Vagina (tissue), 2 donors: ENCODE measurements around the gene C15orf62. TPM values are rescaled to one million over a fixed set of nuclear protein-coding genes. Genes with fewer than 3 reads are reported as not detected.

Experiments used
- DNase-seq, 2 donors: peaks; one replicate each; pipeline ENCODE4 v3.0.0-alpha.2; 2017; ENCODE audit errors: extremely low spot score in 2 of 2
- H3K27ac ChIP-seq: fragments of 200-600 bp; sonication (generic); one replicate; pipeline ENCODE4 v1.5.1; 2019
- H3K27me3 ChIP-seq: fragments of 200-600 bp; sonication (generic); one replicate; pipeline ENCODE4 v1.5.1; 2019
- H3K36me3 ChIP-seq, 2 donors: fragments of 200-600 bp; sonication (generic); one replicate each; pipeline ENCODE4 v1.5.1; 2017 to 2019
- H3K4me1 ChIP-seq: fragments of 200-600 bp; sonication (generic); one replicate; pipeline ENCODE4 v1.5.1; 2019
- H3K4me3 ChIP-seq, 2 donors: fragments of 200-600 bp; sonication (generic); 1 replicate in 1 of 2; 2 replicates in 1 of 2; pipeline ENCODE4 v1.5.1; 2016 to 2019
- H3K9me3 ChIP-seq: fragments of 200-600 bp; sonication (generic); one replicate; pipeline ENCODE4 v1.5.1; 2019
- CTCF ChIP-seq, 3 experiments: fragments of 450-650 bp in 2 of 3; fragments of 200-600 bp in 1 of 3; sonication (generic) in 1 of 3; IDR thresholded peaks; one replicate each; pipeline ENCODE4 v1.5.1; 2017 to 2019; ENCODE audit warnings: antibody characterized with exemption in 3 of 3, mild to moderate bottlenecking in 2 of 3, moderate library complexity in 2 of 3
- POLR2A ChIP-seq, 2 donors: fragments of 450-650 bp; IDR thresholded peaks; one replicate each; pipeline ENCODE4 v1.6.1; 2017; ENCODE audit warnings: antibody characterized with exemption in 2 of 2, mild to moderate bottlenecking in 2 of 2, moderate library complexity in 2 of 2
- POLR2AphosphoS5 ChIP-seq, 2 donors: sonication (generic); formaldehyde crosslinking; IDR thresholded peaks; one replicate each; pipeline ENCODE4 v1.9.0; 2017; ENCODE audit warnings: antibody characterized with exemption in 2 of 2, mild to moderate bottlenecking in 2 of 2, low read depth in 1 of 2; ENCODE audit not compliant: insufficient read depth in 1 of 2
- intact Hi-C: fragments of 100-400 bp; cut with DNase I; formaldehyde crosslinking; loops from one replicate; pipeline ENCODE4 v1.15.1; 2023
- total RNA-seq: library from RNA; depleted of rRNA; stranded (reverse); fragments of >200 nt; gene quantifications from one replicate; pipeline ENCODE4 v1.2.3, GENCODE V29; 2016

Gene C15orf62
- total RNA-seq, 1 donor from 2014 or later, result 2.9 TPM

DNA sequence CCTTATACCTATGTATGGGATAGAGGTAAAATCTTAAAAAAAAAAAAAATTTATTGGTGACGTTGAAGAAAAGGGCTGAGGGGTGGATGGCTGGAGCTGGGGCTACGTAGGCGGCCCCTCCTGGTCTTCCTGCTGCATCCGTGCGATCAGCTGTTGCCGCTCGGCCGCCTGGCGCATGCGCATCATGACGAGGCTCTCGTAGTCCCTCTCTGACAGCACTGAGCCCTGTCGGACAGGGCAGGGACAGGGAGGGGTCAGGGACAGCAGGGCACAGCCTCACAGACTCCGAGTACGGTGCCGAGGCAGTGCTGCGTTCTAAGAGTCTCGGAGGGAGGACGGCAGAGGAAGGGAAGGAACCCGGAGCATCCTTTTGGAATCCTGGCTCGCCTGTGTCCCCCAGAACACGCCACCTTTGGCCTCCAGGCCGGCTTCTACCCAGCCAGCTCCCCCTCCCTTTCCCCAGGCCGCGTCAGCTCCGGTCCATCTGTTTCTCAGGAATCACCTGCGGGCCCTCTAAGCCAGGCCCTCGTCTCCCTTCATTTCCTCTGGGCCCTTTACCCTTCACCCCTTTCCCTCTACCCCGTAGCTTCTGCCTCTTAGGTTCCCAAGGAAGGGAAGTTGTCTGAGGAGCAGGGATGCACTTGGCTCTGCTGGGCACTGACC lies 1.8 kb upstream of the C15orf62 start:
- Histone ChIP-seq H3K36me3 (peaks cover 0 to under 1% of the 10 kb centered on the region in 2 donors), H3K4me1 (peaks cover 77% of the 10 kb centered on the region), H3K9me3 (no peaks in the 10 kb centered on the region), H3K4me3 (no peak overlapping the region), H3K27me3 (no peaks in the 10 kb centered on the region), H3K27ac (peak overlapping the region; percentile 57)
- intact Hi-C loops, result no loop called here
- no peak for DNase-seq
- no peak for TF ChIP-seq POLR2AphosphoS5 (IDR thresholded peaks at IDR 0.05; ENCODE audit: insufficient read depth in 1 of 2, low read depth in 1 of 2)
- no peak for TF ChIP-seq POLR2A (IDR thresholded peaks at IDR 0.05)
- no peak for TF ChIP-seq CTCF (IDR thresholded peaks at IDR 0.05)

DNA sequence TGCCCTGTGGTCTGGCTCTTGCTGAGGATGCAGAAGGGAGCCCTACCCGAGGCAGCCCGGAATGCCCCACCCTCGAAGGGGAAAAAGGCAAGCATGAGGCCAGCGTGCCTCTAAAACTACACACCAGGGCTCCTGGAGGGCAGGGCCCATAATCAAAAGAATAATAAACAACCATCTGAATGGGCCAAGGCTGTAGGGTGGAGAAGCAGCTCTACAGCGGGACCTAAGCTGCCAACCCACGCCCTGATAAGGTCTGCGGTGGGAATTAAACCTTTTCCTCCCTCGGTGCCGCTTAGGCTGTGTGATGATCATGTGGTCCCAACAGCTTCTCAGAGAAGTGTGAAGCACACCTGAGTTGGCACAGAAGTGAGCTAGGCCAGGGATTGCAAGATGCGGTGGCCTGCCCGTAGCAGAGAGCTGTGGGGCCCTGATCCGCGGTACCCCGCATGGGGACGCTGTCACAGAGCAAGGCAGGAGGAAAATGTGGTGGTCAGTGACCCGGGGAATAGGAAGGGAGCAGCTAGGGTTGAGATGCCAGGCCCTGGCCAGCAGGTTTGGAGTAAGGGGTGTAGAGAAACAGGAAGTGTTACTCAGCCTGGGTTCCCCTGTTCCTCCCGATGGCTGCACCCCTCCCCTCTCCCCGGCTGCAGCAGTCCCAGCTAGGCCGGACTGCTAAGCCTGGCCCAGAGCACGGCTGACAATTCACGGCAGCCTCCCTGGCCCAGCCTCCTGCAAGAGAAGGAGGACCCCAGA lies 1.1 kb upstream of the C15orf62 start:
- Histone ChIP-seq H3K4me3 (no peak overlapping the region), H3K27ac (peak overlapping the region; percentile 57), H3K27me3 (no peaks in the 10 kb centered on the region), H3K4me1 (peaks cover 70% of the 10 kb centered on the region), H3K9me3 (no peaks in the 10 kb centered on the region), H3K36me3 (peaks cover 0 to 8% of the 10 kb centered on the region in 2 donors)
- no peak for DNase-seq
- intact Hi-C loops, result no loop called here
- TF ChIP-seq POLR2AphosphoS5 (IDR thresholded peaks at IDR 0.05; ENCODE audit: insufficient read depth in 1 of 2, low read depth in 1 of 2) (no peak), POLR2A (IDR thresholded peaks at IDR 0.05) (no peak), CTCF (IDR thresholded peaks at IDR 0.05) (no peak)

GRCh38 chr15:40770147-40770721 lies 454 bp downstream of the C15orf62 start:
- H3K27ac ChIP-seq, result peak overlapping the region; percentile 57
- no peak for DNase-seq
- intact Hi-C loops, result no loop called here
- peaks cover 0 to 23% of the 10 kb centered on the region in 2 donors for H3K36me3 ChIP-seq
- H3K4me1 ChIP-seq, result peaks cover 59% of the 10 kb centered on the region
- no peak for TF ChIP-seq CTCF (IDR thresholded peaks at IDR 0.05)
- no peak for TF ChIP-seq POLR2AphosphoS5 (IDR thresholded peaks at IDR 0.05; ENCODE audit: insufficient read depth in 1 of 2, low read depth in 1 of 2)
- no peak for TF ChIP-seq POLR2A (IDR thresholded peaks at IDR 0.05)
- H3K27me3 ChIP-seq, result no peaks in the 10 kb centered on the region
- H3K9me3 ChIP-seq, result no peaks in the 10 kb centered on the region
- H3K4me3 ChIP-seq, result peak overlapping the region in 1 of 2 donors; percentile 21

DNA sequence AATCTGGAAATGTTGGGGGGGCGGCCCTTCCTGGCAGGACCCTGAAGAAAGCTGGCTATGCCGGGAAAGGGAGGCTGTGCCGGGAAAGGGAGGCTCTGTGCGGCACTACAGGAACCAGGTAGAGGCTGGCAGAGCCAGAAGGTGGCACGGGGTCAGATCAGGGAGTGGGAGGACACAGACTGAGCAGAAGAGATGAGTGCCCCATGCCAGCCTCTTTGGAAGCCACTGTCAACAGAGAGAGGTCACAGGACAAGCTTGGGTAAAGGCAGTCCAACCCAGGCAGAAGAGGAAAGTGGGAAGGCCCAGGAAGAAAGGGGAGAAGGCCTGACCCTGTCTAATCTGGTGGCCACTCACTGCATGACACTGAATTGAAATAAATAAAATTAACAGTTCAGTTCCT lies 1.5 kb downstream of the C15orf62 start:
- Histone ChIP-seq H3K4me3 (no peak overlapping the region), H3K27ac (peak overlapping the region; percentile 57), H3K4me1 (peaks cover 51% of the 10 kb centered on the region), H3K9me3 (no peaks in the 10 kb centered on the region), H3K36me3 (peaks cover 0 to 32% of the 10 kb centered on the region in 2 donors), H3K27me3 (no peaks in the 10 kb centered on the region)
- DNase-seq, result no peak
- no peak for TF ChIP-seq CTCF (IDR thresholded peaks at IDR 0.05)
- no peak for TF ChIP-seq POLR2AphosphoS5 (IDR thresholded peaks at IDR 0.05; ENCODE audit: insufficient read depth in 1 of 2, low read depth in 1 of 2)
- no peak for TF ChIP-seq POLR2A (IDR thresholded peaks at IDR 0.05)
- intact Hi-C loops, result no loop called here
